Measurements from ENCODE around the gene TEKT2. TPM values are rescaled to one million over a fixed set of nuclear protein-coding genes. Genes with fewer than 3 reads are reported as not detected.

TEKT2 gene
- total and polyA plus RNA-seq, 2 of the 8 experiments (the other 6 are each of a cell fraction or from before 2014, with no cell fraction given) = 1.6 to 1.7 TPM

DNA sequence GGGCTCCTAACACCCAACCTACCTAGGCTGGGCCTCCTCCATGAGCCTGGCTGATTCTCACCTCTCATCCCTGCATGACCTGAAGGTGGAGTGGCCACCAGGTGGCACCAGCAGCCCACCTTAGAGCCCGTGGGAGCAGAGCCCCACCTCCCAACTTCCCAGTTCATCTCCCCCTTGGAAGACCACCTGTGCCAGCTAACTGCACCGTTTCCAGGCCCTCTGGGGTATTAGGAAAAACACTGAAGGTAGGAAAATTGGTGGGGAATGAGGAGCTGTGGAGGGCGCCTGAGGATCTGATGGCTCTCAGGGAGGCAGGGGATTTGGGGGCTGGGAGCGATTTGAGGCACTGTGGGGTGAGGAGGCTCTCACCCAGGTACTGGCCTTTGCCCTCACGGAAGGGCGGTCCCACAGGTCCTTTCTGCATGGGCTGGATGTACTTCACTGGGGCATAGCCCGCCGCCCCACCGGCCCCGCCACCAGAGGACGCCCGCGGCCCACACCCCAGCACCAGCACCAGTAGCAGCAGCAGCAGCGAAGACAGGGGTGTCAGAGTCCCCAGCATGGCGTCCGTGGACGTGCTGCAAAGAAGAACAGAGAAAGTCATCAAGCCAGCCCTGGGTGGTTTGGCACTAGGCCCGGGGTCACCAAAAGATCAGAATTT, 15.9 kb downstream of the TEKT2 start (continued):
- TF ChIP-seq FOSL1 (IDR thresholded peaks at IDR 0.05; ENCODE audit: insufficient read depth, low read depth, low read length) = no peak
- TF ChIP-seq CEBPB (IDR thresholded peaks at IDR 0.05; ENCODE audit: low read depth, low read length) = no peak
- no peak for TF ChIP-seq POU5F1 (IDR thresholded peaks at IDR 0.05; ENCODE audit: low read depth, low read length)
- TF ChIP-seq, protein P1, sequence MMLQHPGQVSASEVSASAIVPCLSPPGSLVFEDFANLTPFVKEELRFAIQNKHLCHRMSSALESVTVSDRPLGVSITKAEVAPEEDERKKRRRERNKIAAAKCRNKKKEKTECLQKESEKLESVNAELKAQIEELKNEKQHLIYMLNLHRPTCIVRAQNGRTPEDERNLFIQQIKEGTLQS (IDR thresholded peaks at IDR 0.05; ENCODE audit: insufficient read depth, low read depth, low read length) = no peak
- TF ChIP-seq GTF2F1 (IDR thresholded peaks at IDR 0.05; ENCODE audit: borderline replicate concordance, low read depth, low read length) = no peak
- TF ChIP-seq TAF7 (optimal IDR thresholded peaks at IDR 0.05; ENCODE audit: borderline replicate concordance, low read depth, low read length) = no peak
- TF ChIP-seq TEAD4 (IDR thresholded peaks at IDR 0.05; ENCODE audit: low read depth, low read length) = no peak
- no peak for TF ChIP-seq HDAC6 (IDR thresholded peaks at IDR 0.05; ENCODE audit: low read depth, low read length)
- TF ChIP-seq HDAC2 (IDR thresholded peaks at IDR 0.05; ENCODE audit: borderline replicate concordance in 1 of 2, low read depth in 2 of 2, low read length in 2 of 2) = 0 out of 4 replicates have a peak, but pooled peaks of 1 of the 2 experiments have one; percentile 43
- no peak for TF ChIP-seq TBP (IDR thresholded peaks at IDR 0.05; ENCODE audit: low read depth, low read length)
- TF ChIP-seq RFX5 (IDR thresholded peaks at IDR 0.05; ENCODE audit: borderline replicate concordance, low read depth, low read length) = no peak
- TF ChIP-seq SP2 (IDR thresholded peaks at IDR 0.05; ENCODE audit: low read length) = no peak
- TF ChIP-seq RAD21 (IDR thresholded peaks at IDR 0.05 in 1 of 2, conservative IDR thresholded peaks at IDR 0.05 in 1 of 2; ENCODE audit: low read depth in 2 of 2, low read length in 2 of 2) = peak; percentile 97 to 98
- no peak for TF ChIP-seq ASH2L (IDR thresholded peaks at IDR 0.05; ENCODE audit: low read length)
- no peak for TF ChIP-seq SRF (IDR thresholded peaks at IDR 0.05; ENCODE audit: low read depth, low read length)
- TF ChIP-seq, protein P2, sequence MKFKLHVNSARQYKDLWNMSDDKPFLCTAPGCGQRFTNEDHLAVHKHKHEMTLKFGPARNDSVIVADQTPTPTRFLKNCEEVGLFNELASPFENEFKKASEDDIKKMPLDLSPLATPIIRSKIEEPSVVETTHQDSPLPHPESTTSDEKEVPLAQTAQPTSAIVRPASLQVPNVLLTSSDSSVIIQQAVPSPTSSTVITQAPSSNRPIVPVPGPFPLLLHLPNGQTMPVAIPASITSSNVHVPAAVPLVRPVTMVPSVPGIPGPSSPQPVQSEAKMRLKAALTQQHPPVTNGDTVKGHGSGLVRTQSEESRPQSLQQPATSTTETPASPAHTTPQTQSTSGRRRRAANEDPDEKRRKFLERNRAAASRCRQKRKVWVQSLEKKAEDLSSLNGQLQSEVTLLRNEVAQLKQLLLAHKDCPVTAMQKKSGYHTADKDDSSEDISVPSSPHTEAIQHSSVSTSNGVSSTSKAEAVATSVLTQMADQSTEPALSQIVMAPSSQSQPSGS (IDR thresholded peaks at IDR 0.05; ENCODE audit: low read length) = no peak
- TF ChIP-seq EGR1 (IDR thresholded peaks at IDR 0.05; ENCODE audit: borderline replicate concordance, low read depth, low read length) = no peak
- TF ChIP-seq, protein P3, sequence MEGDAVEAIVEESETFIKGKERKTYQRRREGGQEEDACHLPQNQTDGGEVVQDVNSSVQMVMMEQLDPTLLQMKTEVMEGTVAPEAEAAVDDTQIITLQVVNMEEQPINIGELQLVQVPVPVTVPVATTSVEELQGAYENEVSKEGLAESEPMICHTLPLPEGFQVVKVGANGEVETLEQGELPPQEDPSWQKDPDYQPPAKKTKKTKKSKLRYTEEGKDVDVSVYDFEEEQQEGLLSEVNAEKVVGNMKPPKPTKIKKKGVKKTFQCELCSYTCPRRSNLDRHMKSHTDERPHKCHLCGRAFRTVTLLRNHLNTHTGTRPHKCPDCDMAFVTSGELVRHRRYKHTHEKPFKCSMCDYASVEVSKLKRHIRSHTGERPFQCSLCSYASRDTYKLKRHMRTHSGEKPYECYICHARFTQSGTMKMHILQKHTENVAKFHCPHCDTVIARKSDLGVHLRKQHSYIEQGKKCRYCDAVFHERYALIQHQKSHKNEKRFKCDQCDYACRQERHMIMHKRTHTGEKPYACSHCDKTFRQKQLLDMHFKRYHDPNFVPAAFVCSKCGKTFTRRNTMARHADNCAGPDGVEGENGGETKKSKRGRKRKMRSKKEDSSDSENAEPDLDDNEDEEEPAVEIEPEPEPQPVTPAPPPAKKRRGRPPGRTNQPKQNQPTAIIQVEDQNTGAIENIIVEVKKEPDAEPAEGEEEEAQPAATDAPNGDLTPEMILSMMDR (IDR thresholded peaks at IDR 0.05; ENCODE audit: control extremely low read depth in 1 of 3, insufficient read depth in 1 of 3, low read depth in 1 of 3, low read length in 3 of 3) = peak; percentile 90 to 97 (median 90)
- TF ChIP-seq BRCA1 (IDR thresholded peaks at IDR 0.05; ENCODE audit: low read depth, low read length) = no peak
- TF ChIP-seq SUZ12 (IDR thresholded peaks at IDR 0.05; ENCODE audit: low read length) = no peak
